T-cell (primary cell): ENCODE measurements around the gene TEKTIP1. TPM values are rescaled to one million over a fixed set of nuclear protein-coding genes. Genes with fewer than 3 reads are reported as not detected.
"Not testable (repeated sequence)": the region's sequence is repeated elsewhere in the genome, so short reads cannot be mapped to it uniquely, and the experiment has no call there.

Experiments
- ATAC-seq, 4 experiments: fragments of 200-7000 bp in 3 of 4; fragments of 150-1000 bp in 1 of 4; cut with Tn5 transposase; replicated peaks in 1 of 4; 1 replicate in 3 of 4; 2 replicates in 1 of 4; pipeline ENCODE4 v1.10.0; 2021; ENCODE audit warnings: moderate library complexity in 3 of 4, mild to moderate bottlenecking in 2 of 4, moderate number of reproducible peaks in 1 of 4
- CTCF ChIA-PET, 2 donors: fragments of 300-600 bp; sonication (Branson Sonifier 250); formaldehyde crosslinking; loops; one replicate each; lab custom pipeline; 2022; ENCODE audit warnings: antibody characterized with exemption in 2 of 2; lab: Charles Lee
- POLR2A ChIA-PET, 2 donors: fragments of 300-600 bp; sonication (Branson Sonifier 250); formaldehyde crosslinking; loops; one replicate each; lab custom pipeline; 2022; ENCODE audit warnings: antibody characterized with exemption in 2 of 2; lab: Charles Lee
- DNase-seq, 35 experiments: peaks; one replicate each; pipeline versions ENCODE4 v3.0.0 to v3.0.0-alpha.2; 2013 to 2023
- H3K27ac ChIP-seq: one replicate; pipeline ENCODE4 v1.5.1; 2013; ENCODE audit warnings: low read length
- H3K27me3 ChIP-seq, 2 experiments: replicated peaks in 1 of 2; 1 replicate in 1 of 2; 2 replicates in 1 of 2; pipeline versions ENCODE4 v1.6.1 to v1.7.0; 2013; ENCODE audit warnings: low read length in 1 of 2, mixed read lengths in 1 of 2; ENCODE audit not compliant: control insufficient read depth in 2 of 2, insufficient read depth in 2 of 2; ENCODE audit errors: extremely low read depth in 1 of 2
- H3K36me3 ChIP-seq, 2 donors: 1 replicate in 1 of 2; 2 replicates in 1 of 2; pipeline versions ENCODE4 v1.6.1 to v1.7.0; 2013; ENCODE audit warnings: low read length in 1 of 2; ENCODE audit not compliant: control insufficient read depth in 2 of 2, insufficient read depth in 1 of 2; ENCODE audit errors: extremely low read depth in 1 of 2
- H3K4me1 ChIP-seq, 2 experiments: 1 replicate in 1 of 2; 2 replicates in 1 of 2; pipeline versions ENCODE4 v1.6.1 to v1.7.0; 2013; ENCODE audit warnings: low read length in 2 of 2, mixed read lengths in 1 of 2; ENCODE audit not compliant: insufficient read depth in 2 of 2, control insufficient read depth in 1 of 2; ENCODE audit errors: extremely low read depth in 1 of 2
- H3K4me3 ChIP-seq, 2 donors: 1 replicate in 1 of 2; 2 replicates in 1 of 2; pipeline versions ENCODE4 v1.5.1 to v1.7.0; 2013; ENCODE audit warnings: mild to moderate bottlenecking in 2 of 2, low read length in 1 of 2, moderate library complexity in 1 of 2; ENCODE audit not compliant: control insufficient read depth in 1 of 2; ENCODE audit errors: extremely low read depth in 1 of 2
- H3K9me3 ChIP-seq: 2 replicates; pipeline ENCODE4 v1.7.0; 2013
- H3K27ac Mint-ChIP-seq, 2 donors: one replicate each; pipeline ENCODE4 v1.8.0; 2020 to 2021; ENCODE audit warnings: mild to moderate bottlenecking in 2 of 2, mixed read lengths in 2 of 2
- H3K27me3 Mint-ChIP-seq, 2 donors: one replicate each; pipeline ENCODE4 v1.8.0; 2021 to 2022; ENCODE audit warnings: mixed read lengths in 2 of 2
- H3K36me3 Mint-ChIP-seq: one replicate; pipeline ENCODE4 v1.8.0; 2021; ENCODE audit warnings: mixed read lengths
- H3K4me1 Mint-ChIP-seq, 3 donors: one replicate each; pipeline ENCODE4 v1.8.0; 2020 to 2022; ENCODE audit warnings: mixed read lengths in 3 of 3, mild to moderate bottlenecking in 1 of 3
- H3K4me3 Mint-ChIP-seq, 3 donors: one replicate each; pipeline ENCODE4 v1.8.0; 2020 to 2022; ENCODE audit warnings: mild to moderate bottlenecking in 3 of 3, mixed read lengths in 3 of 3, moderate library complexity in 3 of 3
- H3K9me3 Mint-ChIP-seq, 3 donors: one replicate each; pipeline ENCODE4 v1.8.0; 2020 to 2022; ENCODE audit warnings: mixed read lengths in 3 of 3
- WGBS: methylation state at CpG from one replicate; pipeline ENCODE4 v1.1.5; 2013; ENCODE audit warnings: missing lambda C conversion rate; ENCODE audit not compliant: insufficient coverage; 5-methylcytosine and 5-hydroxymethylcytosine counted together
- total RNA-seq, 35 experiments: library from RNA in 6 of 35; stranded (reverse) in 6 of 35; fragments of 120-200 nt in 1 of 35; gene quantifications; one replicate each; pipeline versions ENCODE4 v1.2.1 to v1.2.4 and lab custom pipeline; 2013 to 2026

Gene TEKTIP1
- total RNA-seq, 5 donors from 2014 or later (not counting 1 experiment from before 2014, with no cell fraction given), result 7.7 to 12.4 (median 10.3) TPM

DNA sequence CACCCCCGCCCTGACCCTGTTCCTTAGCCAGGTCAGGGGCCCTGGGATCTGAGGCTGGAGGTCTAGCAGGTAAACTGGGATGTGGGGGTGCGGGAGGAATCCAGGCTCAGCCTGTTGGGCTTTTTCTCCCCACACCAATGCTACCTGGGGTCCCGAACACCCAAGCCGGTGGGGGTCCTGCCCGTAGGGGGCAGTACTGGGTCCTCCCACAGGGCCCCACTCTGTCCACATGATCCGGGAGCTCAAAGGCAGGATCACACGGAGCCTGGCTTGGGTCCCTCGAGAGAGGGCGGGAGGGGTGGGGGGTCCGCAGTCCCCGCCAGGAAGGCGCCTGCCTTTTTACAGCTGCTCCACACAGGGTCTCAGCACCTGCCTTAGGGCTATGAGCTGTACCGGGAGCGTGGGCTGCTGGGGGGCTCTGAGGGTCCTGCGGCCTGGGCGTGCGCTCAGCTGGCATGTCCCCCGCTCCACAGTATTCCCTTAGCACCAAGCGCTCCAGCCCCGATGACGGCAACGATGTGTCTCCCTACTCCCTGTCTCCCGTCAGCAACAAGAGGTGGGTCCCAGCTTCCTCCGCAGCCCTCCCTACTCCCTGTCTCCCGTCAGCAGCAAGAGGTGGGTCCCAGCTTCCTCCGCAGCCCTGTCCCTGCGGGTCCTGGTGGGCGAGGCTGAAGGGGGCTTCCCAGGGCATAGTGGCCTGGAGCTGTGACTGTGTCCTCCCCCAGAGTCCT is 12.3 kb upstream of the TEKTIP1 start:
- over 99% methylated on average over 15 of the region's 28 CpGs for WGBS
- POLR2A ChIA-PET, result interaction anchor here in 1 of 2 donors (0.6 kb wide), 1 partner anchor 43 kb away, joined by 6 read pairs; no protein-coding TSS in a partner anchor

GRCh38 chr19:3527238-3527910 is 11.6 kb upstream of the TEKTIP1 start:
- DNase-seq (no peak), ATAC-seq (no peak)
- WGBS, result 97% methylated on average over 20 of the region's 21 CpGs
- Histone ChIP-seq H3K27ac (no peak overlapping the region), H3K9me3 (no peaks in the 10 kb centered on the region), H3K4me1 (no peaks in the 10 kb centered on the region), H3K4me3 (no peak overlapping the region), H3K36me3 (peaks cover 21 to 69% of the 10 kb centered on the region in 2 donors), H3K27me3 (no peaks in the 10 kb centered on the region)
- Mint-ChIP-seq H3K27ac (peak overlapping the region in 1 of 2 donors; percentile 61), H3K4me3 (no peak overlapping the region), H3K27me3 (no peaks in the 10 kb centered on the region), H3K36me3 (peaks cover 6% of the 10 kb centered on the region), H3K9me3 (no peaks in the 10 kb centered on the region), H3K4me1 (no peaks in the 10 kb centered on the region)
- CTCF ChIA-PET, result no interaction called here
- POLR2A ChIA-PET, result no interaction called here

More for the DNA sequence above, 12.3 kb upstream of the TEKTIP1 start:
- Histone ChIP-seq H3K4me3 (no peak overlapping the region), H3K27ac (no peak overlapping the region), H3K4me1 (no peaks in the 10 kb centered on the region), H3K9me3 (no peaks in the 10 kb centered on the region), H3K27me3 (no peaks in the 10 kb centered on the region), H3K36me3 (peaks cover 26 to 69% of the 10 kb centered on the region in 2 donors)
- peaks cover 0 to 2% (median 0%) of the 10 kb centered on the region in 3 donors for H3K4me1 Mint-ChIP-seq
- H3K27me3 Mint-ChIP-seq, result no peaks in the 10 kb centered on the region
- H3K4me3 Mint-ChIP-seq, result no peak overlapping the region
- no peak for DNase-seq
- CTCF ChIA-PET, result no interaction called here
- no peak for ATAC-seq
- H3K27ac Mint-ChIP-seq, result peak overlapping the region in 1 of 2 donors; percentile 61
- no peaks in the 10 kb centered on the region for H3K9me3 Mint-ChIP-seq
- peaks cover 6% of the 10 kb centered on the region for H3K36me3 Mint-ChIP-seq

DNA sequence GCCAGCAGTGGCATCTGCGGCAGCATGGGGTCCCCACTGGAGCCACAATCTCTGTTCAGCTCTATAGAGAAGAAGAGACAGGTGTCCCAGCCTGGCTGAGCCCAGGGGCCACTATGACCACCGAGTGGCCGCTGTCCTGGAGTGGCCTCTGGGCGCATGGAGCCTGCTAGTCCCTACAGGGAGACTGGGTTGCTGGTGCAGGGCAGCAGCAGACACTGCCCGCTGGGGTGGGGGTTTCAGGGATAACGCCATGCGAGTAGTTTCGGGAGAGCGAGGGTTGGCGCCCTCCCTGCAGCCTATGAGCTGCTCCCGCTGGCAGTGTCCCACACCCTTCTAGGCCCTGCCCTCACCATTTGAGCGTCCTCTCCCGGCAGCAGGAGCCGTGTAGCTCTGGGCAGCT is 10.9 kb upstream of the TEKTIP1 start:
- POLR2A ChIA-PET, result no interaction called here
- WGBS, result 98% methylated on average over 14 of the region's 14 CpGs
- H3K36me3 Mint-ChIP-seq, result peaks cover 6% of the 10 kb centered on the region

DNA sequence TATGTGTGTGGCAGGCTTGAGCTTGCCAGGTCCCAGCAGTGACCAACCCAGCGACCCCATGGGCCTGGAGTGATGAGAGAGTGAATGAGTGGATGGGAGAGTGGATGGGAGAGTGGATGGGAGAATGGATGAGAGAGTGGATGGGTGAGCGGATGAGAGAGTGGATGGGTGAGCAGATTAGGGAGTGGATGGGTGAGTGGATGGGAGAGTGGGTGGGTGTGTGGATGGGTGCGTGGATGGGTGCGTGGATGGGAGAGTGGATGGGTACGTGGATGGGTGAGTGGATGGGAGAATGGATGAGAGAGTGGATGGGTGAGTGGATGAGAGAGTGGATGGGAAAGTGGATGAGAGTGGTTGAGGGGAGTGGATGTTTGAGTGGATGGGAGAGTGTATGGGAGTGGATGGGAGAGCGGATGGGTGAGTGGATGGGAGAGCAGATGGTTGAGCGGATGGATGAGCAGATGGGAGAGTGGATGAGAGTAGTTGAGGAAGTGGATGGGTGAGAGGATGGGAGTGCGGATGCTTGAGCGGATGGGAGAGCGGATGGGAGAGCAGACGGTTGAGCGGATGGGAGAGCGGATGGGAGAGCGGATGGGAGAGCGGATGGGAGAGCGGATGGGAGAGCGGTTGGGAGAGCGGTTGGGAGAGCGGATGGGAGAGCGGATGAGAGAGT is 10.3 kb upstream of the TEKTIP1 start:
- Histone ChIP-seq H3K36me3 (peaks cover 25 to 70% of the 10 kb centered on the region in 2 donors), H3K4me1 (no peaks in the 10 kb centered on the region), H3K27ac (no peak overlapping the region), H3K27me3 (no peaks in the 10 kb centered on the region), H3K4me3 (no peak overlapping the region), H3K9me3 (no peaks in the 10 kb centered on the region)
- Mint-ChIP-seq H3K36me3 (peaks cover 9% of the 10 kb centered on the region), H3K4me1 (no peaks in the 10 kb centered on the region), H3K4me3 (no peak overlapping the region), H3K27me3 (no peaks in the 10 kb centered on the region), H3K9me3 (no peaks in the 10 kb centered on the region), H3K27ac (no peak overlapping the region)
- CTCF ChIA-PET, result no interaction called here
- ATAC-seq (no peak), DNase-seq (no peak)
- POLR2A ChIA-PET, result no interaction called here
- WGBS, result 99% methylated on average over 20 of the region's 20 CpGs

More for the DNA sequence above, 10.9 kb upstream of the TEKTIP1 start:
- no peak overlapping the region for H3K4me3 ChIP-seq
- no peak for DNase-seq
- Mint-ChIP-seq H3K9me3 (no peaks in the 10 kb centered on the region), H3K27me3 (no peaks in the 10 kb centered on the region), H3K4me1 (no peaks in the 10 kb centered on the region), H3K4me3 (no peak overlapping the region), H3K27ac (no peak overlapping the region)
- CTCF ChIA-PET, result no interaction called here
- no peaks in the 10 kb centered on the region for H3K4me1 ChIP-seq
- no peaks in the 10 kb centered on the region for H3K9me3 ChIP-seq
- H3K36me3 ChIP-seq, result peaks cover 22 to 70% of the 10 kb centered on the region in 2 donors
- H3K27ac ChIP-seq, result no peak overlapping the region
- no peak for ATAC-seq
- no peaks in the 10 kb centered on the region for H3K27me3 ChIP-seq

GRCh38 chr19:3529299-3529698 is 9.7 kb upstream of the TEKTIP1 start:
- WGBS, result over 99% methylated on average over 7 of the region's 7 CpGs
- H3K4me1 Mint-ChIP-seq, POLR2A ChIA-PET, H3K9me3 Mint-ChIP-seq, H3K27me3 Mint-ChIP-seq, ATAC-seq, H3K4me3 ChIP-seq, H3K27ac ChIP-seq, H3K4me1 ChIP-seq, H3K4me3 Mint-ChIP-seq, H3K36me3 Mint-ChIP-seq, H3K27ac Mint-ChIP-seq, H3K27me3 ChIP-seq, DNase-seq, H3K9me3 ChIP-seq, CTCF ChIA-PET: not testable (repeated sequence)
- peaks cover 20 to 67% of the 10 kb centered on the region in 2 donors for H3K36me3 ChIP-seq

DNA sequence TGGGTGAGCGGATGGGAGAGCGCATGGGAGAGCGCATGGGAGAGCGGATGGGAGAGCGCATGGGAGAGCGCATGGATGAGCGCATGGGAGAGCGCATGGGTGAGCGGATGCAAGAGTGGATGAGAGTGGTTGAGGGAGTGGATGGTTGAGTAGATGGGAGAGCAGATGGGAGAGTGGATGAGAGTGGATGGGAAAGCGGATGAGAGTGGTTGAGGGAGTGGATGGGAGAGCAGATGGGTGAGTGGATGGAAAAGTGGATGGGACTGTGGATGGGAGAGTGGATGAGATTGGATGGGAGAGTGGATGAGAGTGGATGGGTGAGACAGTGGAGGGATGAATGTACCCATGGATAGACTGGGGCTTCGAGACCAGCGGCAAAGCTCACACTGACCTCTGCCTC is 8.6 kb upstream of the TEKTIP1 start:
- ChIA-PET CTCF (no interaction called here), POLR2A (no interaction called here)
- H3K4me1 Mint-ChIP-seq, result no peaks in the 10 kb centered on the region
- H3K27me3 Mint-ChIP-seq, result no peaks in the 10 kb centered on the region
- no peak overlapping the region for H3K4me3 Mint-ChIP-seq
- DNase-seq, result no peak
- H3K27ac Mint-ChIP-seq, result no peak overlapping the region
- peaks cover 11% of the 10 kb centered on the region for H3K36me3 Mint-ChIP-seq
- ATAC-seq, result no peak
- Histone ChIP-seq H3K36me3 (peaks cover 18 to 72% of the 10 kb centered on the region in 2 donors), H3K27ac (no peak overlapping the region), H3K4me3 (no peak overlapping the region), H3K4me1 (no peaks in the 10 kb centered on the region), H3K9me3 (no peaks in the 10 kb centered on the region), H3K27me3 (no peaks in the 10 kb centered on the region)
- no peaks in the 10 kb centered on the region for H3K9me3 Mint-ChIP-seq
- over 99% methylated on average over 12 of the region's 12 CpGs for WGBS
